Kidney epithelial cell (primary cell): Measurements from ENCODE around the gene RYR1. TPM values are rescaled to one million over a fixed set of nuclear protein-coding genes. Genes with fewer than 3 reads are reported as not detected.
"Not testable (repeated sequence)": the region's sequence is repeated elsewhere in the genome, so short reads cannot be mapped to it uniquely, and the experiment has no call there.

Experiments
- DNase-seq: peaks from one replicate; pipeline ENCODE4 v3.0.0-alpha.2; 2010; ENCODE audit warnings: low read depth
- H3K27me3 ChIP-seq: 2 replicates; pipeline ENCODE4 v1.6.0; 2011; ENCODE audit warnings: low read length; ENCODE audit not compliant: control insufficient read depth, insufficient read depth
- H3K36me3 ChIP-seq: 2 replicates; pipeline ENCODE4 v1.5.1; 2011; ENCODE audit warnings: low read length; ENCODE audit not compliant: control insufficient read depth, insufficient read depth
- H3K4me3 ChIP-seq: 2 replicates; pipeline ENCODE4 v1.5.1; 2011; ENCODE audit warnings: low read depth, mild to moderate bottlenecking, control low read depth, low read length
- CTCF ChIP-seq: IDR thresholded peaks from 2 replicates; pipeline ENCODE4 v1.5.1; 2011; ENCODE audit warnings: mild to moderate bottlenecking, moderate library complexity, low read length, control low read depth, inconsistent platforms; ENCODE audit not compliant: insufficient read depth, poor library complexity, severe bottlenecking
- total RNA-seq: library from RNA; depleted of rRNA; stranded (reverse); fragments of >200 nt; gene quantifications from 2 replicates; pipeline ENCODE4 v1.2.3, GENCODE V29; 2015

Gene RYR1
- total RNA-seq, 1 donor from 2014 or later = 0.17 TPM

- H3K4me3 ChIP-seq = no peak overlapping the region
- no peak for TF ChIP-seq CTCF
- no peaks in the 10 kb centered on the region for H3K36me3 ChIP-seq
- no peak for DNase-seq
- H3K27me3 ChIP-seq = no peaks in the 10 kb centered on the region
Observed at GRCh38 chr19:38506723-38507550, 73.4 kb downstream of the RYR1 start.

GRCh38 chr19:38507551-38508127 lies 74.1 kb downstream of the RYR1 start:
- TF ChIP-seq CTCF = no peak
- no peak for DNase-seq
- Histone ChIP-seq H3K27me3 (no peaks in the 10 kb centered on the region), H3K4me3 (no peak overlapping the region), H3K36me3 (no peaks in the 10 kb centered on the region)

GRCh38 chr19:38508507-38508906 lies 75.0 kb downstream of the RYR1 start:
- DNase-seq = no peak
- no peak for TF ChIP-seq CTCF
- H3K4me3 ChIP-seq = no peak overlapping the region
- no peaks in the 10 kb centered on the region for H3K36me3 ChIP-seq
- H3K27me3 ChIP-seq = no peaks in the 10 kb centered on the region

- no peaks in the 10 kb centered on the region for H3K27me3 ChIP-seq
- no peaks in the 10 kb centered on the region for H3K36me3 ChIP-seq
- DNase-seq = no peak
- H3K4me3 ChIP-seq = no peak overlapping the region
- TF ChIP-seq CTCF = no peak
Observed at GRCh38 chr19:38509027-38509426, 75.5 kb downstream of the RYR1 start.

- no peaks in the 10 kb centered on the region for H3K27me3 ChIP-seq
- DNase-seq = no peak
- H3K4me3 ChIP-seq = no peak overlapping the region
- TF ChIP-seq CTCF = no peak
- no peaks in the 10 kb centered on the region for H3K36me3 ChIP-seq
Observed at GRCh38 chr19:38511074-38511708, 77.7 kb downstream of the RYR1 start.

GRCh38 chr19:38512277-38512676 lies 78.8 kb downstream of the RYR1 start:
- no peak for DNase-seq
- Histone ChIP-seq H3K4me3 (no peak overlapping the region), H3K27me3 (no peaks in the 10 kb centered on the region), H3K36me3 (no peaks in the 10 kb centered on the region)
- TF ChIP-seq CTCF = no peak

GRCh38 chr19:38513156-38513555 lies 79.7 kb downstream of the RYR1 start:
- H3K27me3 ChIP-seq, H3K4me3 ChIP-seq, H3K36me3 ChIP-seq, DNase-seq: not testable (repeated sequence)
